AG04449 (cell line): ENCODE data around the gene HPSE2.

Source experiments
- CTCF ChIA-PET: fragments of 350-600 bp; formaldehyde crosslinking; extraction: SDS; loops from one replicate; lab custom pipeline; 2021; ENCODE audit warnings: antibody characterized with exemption; lab: Yijun Ruan, JAX
- POLR2A ChIA-PET: fragments of 400-600, 350-600 bp; formaldehyde crosslinking; extraction: SDS; loops from one replicate; lab custom pipeline; 2020; ENCODE audit warnings: antibody characterized with exemption, inconsistent platforms; lab: Yijun Ruan, JAX
- DNase-seq: peaks from one replicate; pipeline ENCODE4 v3.0.0-alpha.2; 2010; ENCODE audit warnings: low read depth, low spot score
- H3K4me3 ChIP-seq: 2 replicates; pipeline ENCODE4 v1.5.1; 2011; ENCODE audit warnings: low read depth, mild to moderate bottlenecking, control low read depth, low read length
- CTCF ChIP-seq: IDR thresholded peaks from one replicate; pipeline ENCODE4 v1.5.1; 2011; ENCODE audit warnings: mild to moderate bottlenecking, moderate library complexity, low read length, control low read depth, inconsistent platforms; ENCODE audit not compliant: insufficient read depth; ENCODE audit errors: missing control alignments

Gene HPSE2

GRCh38 chr10:98852686-98853085, 383.0 kb downstream of the HPSE2 start:
- DNase-seq, result no peak
- no peak overlapping the region for H3K4me3 ChIP-seq
- ChIA-PET CTCF (no interaction called here), POLR2A (no interaction called here)
- TF ChIP-seq CTCF, result no peak

GRCh38 chr10:98848361-98848760, 387.3 kb downstream of the HPSE2 start:
- no peak for TF ChIP-seq CTCF
- CTCF ChIA-PET, result no interaction called here
- no peak for DNase-seq
- H3K4me3 ChIP-seq, result no peak overlapping the region
- POLR2A ChIA-PET, result no interaction called here

- no peak for TF ChIP-seq CTCF
- no peak overlapping the region for H3K4me3 ChIP-seq
- DNase-seq, result no peak
- ChIA-PET CTCF (no interaction called here), POLR2A (no interaction called here)
Observed at GRCh38 chr10:98846787-98847186, 388.9 kb downstream of the HPSE2 start.

- ChIA-PET CTCF (no interaction called here), POLR2A (no interaction called here)
- no peak for TF ChIP-seq CTCF
- DNase-seq, result no peak
- H3K4me3 ChIP-seq, result no peak overlapping the region
Observed at GRCh38 chr10:98833542-98833941, 402.1 kb downstream of the HPSE2 start.

GRCh38 chr10:98832738-98833137, 402.9 kb downstream of the HPSE2 start:
- no peak for TF ChIP-seq CTCF
- H3K4me3 ChIP-seq, result no peak overlapping the region
- DNase-seq, result no peak
- POLR2A ChIA-PET, result no interaction called here
- CTCF ChIA-PET, result no interaction called here

- H3K4me3 ChIP-seq, result no peak overlapping the region
- no peak for DNase-seq
- ChIA-PET CTCF (no interaction called here), POLR2A (no interaction called here)
- TF ChIP-seq CTCF, result no peak
Observed at GRCh38 chr10:98832196-98832595, 403.5 kb downstream of the HPSE2 start.
